AG09309 (cell line): ENCODE results near the gene CYP26C1.

Experiments
- DNase-seq: peaks from one replicate; pipeline ENCODE4 v3.0.0-alpha.2; 2010; ENCODE audit warnings: low read depth
- H3K4me3 ChIP-seq: 2 replicates; pipeline ENCODE4 v1.5.1; 2011; ENCODE audit warnings: mild to moderate bottlenecking, low read depth, low read length, moderate library complexity; ENCODE audit not compliant: control insufficient read depth
- CTCF ChIP-seq: IDR thresholded peaks from 2 replicates; pipeline ENCODE4 v1.5.1; 2011; ENCODE audit warnings: mild to moderate bottlenecking, low read depth, low read length, inconsistent platforms; ENCODE audit not compliant: insufficient read depth, control insufficient read depth; ENCODE audit errors: missing control alignments

Gene CYP26C1

GRCh38 chr10:93063977-93064660 is 3.5 kb downstream of the CYP26C1 start:
- no peak overlapping the region for H3K4me3 ChIP-seq
- no peak for DNase-seq

GRCh38 chr10:93064874-93065660 is 4.5 kb downstream of the CYP26C1 start:
- no peak overlapping the region for H3K4me3 ChIP-seq
- DNase-seq: no peak
- TF ChIP-seq CTCF: no peak

More at GRCh38 chr10:93063977-93064660, 3.5 kb downstream of the CYP26C1 start:
- no peak for TF ChIP-seq CTCF

- DNase-seq: no peak
- TF ChIP-seq CTCF: no peak
- no peak overlapping the region; the same call in 1 of the 2 replicates for H3K4me3 ChIP-seq
Observed at GRCh38 chr10:93065675-93066543, 5.3 kb downstream of the CYP26C1 start.

GRCh38 chr10:93066544-93066913 is 5.9 kb downstream of the CYP26C1 start:
- no peak for DNase-seq
- H3K4me3 ChIP-seq: no peak overlapping the region
- TF ChIP-seq CTCF: no peak

GRCh38 chr10:93067443-93068365 is 7.1 kb downstream of the CYP26C1 start:
- H3K4me3 ChIP-seq: no peak overlapping the region
- no peak for TF ChIP-seq CTCF
- no peak for DNase-seq
